Stimulated activated CD4-positive, alpha-beta T cell treated with anti-CD3 and anti-CD28 coated beads, Interleukin-12 subunit alpha, Interleukin-12 subunit beta, amount 100 ng/mL, for 24 hours (primary cell): ENCODE results near the gene C12orf75.
"Not testable (repeated sequence)": the region's sequence is repeated elsewhere in the genome, so short reads cannot be mapped to it uniquely, and the experiment has no call there.

Source experiments
- DNase-seq, 2 experiments: peaks; one replicate each; pipeline ENCODE4 v3.0.0-alpha.2; 2020; ENCODE audit warnings: low read depth in 2 of 2

The C12orf75 gene

DNA sequence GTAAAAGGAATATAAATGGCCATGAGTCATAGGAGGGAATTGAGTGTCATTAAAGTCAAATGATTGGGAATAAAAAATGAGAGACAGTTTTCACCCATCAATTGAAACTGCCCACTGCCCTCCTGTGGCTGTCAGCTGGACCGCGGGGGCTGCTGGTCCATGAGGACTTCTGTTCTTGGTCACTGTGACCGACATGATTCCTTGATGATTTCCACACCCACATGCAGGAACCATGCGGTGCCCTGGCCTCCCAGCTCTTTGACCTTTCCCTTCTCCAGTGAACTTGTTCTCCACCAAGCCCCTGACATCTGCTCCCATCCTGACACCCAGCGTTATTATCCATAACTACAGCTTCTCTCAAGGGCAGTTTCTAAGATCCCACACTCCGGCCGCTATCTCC, 48.4 kb downstream of the C12orf75 start:
- DNase-seq = no peak

DNA sequence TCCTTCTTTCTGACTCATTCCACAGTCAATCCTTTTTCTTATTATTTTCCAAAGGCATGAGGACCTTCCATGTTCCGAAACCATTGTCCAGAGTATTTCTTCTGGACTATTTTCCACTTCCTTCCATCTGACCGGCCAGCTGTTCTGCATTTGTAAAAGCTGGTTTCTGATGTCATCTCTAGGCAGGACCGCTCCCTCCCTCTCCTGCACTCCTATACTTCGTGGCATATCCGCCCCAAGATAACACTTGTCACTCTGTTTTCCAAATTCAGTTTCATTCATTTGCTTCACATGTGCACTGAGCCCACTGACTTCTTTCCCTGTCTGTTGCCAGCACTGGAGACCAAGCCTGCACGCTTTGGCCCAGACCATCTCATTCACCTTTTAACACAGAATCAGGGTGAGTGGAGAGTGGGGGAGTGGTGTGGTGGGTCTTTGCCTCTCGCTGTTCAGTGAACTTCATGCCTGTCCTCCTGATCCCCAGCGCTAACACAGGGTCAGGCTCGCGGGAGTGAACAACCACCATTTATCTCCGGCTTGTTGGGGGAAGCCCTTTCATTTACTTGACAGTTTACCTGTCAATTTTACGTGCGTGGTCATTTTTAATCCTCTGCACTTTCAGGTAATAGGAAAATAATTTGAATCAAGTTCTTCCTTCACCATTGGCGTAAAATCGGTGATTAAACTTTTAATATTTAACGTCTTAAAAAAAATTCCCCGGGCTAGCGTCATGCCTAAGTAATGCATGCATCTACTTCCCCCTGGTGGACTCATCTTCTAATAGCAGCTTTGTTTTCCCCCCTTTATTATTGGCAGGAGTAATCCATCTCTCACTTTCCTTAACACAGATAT, 52.5 kb downstream of the C12orf75 start:
- DNase-seq = no peak

DNA sequence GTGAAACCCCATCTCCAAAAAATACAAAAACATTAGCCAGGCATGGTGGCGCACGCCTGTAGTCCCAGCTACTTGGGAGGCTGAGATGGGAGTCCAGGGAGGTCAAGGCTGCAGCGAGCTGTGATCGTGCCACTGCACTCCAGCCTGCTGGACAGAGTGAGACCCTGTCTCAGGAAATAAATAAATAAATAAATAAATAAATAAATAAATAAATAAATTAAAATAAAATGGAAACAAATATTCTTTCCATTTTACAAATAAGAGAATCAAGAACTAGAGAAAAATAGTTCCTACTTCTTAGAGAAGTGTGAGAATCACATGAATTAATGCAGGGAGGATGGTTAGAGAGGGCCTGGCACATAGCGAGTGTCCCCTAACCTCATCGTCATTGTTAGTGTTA, 53.7 kb downstream of the C12orf75 start:
- DNase-seq = no peak

DNA sequence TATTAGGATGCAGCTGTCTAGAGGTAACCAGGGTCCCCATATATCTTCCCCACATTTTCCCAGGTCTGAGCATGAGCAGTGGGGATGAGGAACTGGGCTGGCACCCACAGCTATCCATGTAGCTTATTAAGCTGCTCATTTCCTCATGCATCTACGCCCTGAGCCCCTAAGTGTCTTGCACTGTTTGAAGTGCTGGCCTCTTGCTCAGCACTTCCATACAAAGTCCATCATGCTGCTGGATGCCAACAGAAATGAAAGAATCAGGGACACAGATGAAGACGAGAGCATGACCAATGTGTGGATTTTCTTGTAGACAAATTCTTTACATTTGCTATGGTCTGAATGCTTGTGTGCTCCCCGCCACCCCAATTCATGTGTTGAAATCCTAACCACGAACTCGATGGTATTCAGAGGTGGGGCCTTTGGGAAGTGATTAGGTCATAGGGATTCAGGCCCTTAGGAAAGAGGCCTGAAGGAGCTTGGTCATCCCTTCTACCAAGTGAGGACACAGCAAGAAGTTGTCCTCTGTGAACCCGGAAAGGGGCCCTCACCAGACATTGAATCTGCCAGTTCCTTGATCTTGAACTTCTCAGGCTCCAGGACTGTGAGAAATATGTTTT, 54.5 kb downstream of the C12orf75 start:
- no peak for DNase-seq

DNA sequence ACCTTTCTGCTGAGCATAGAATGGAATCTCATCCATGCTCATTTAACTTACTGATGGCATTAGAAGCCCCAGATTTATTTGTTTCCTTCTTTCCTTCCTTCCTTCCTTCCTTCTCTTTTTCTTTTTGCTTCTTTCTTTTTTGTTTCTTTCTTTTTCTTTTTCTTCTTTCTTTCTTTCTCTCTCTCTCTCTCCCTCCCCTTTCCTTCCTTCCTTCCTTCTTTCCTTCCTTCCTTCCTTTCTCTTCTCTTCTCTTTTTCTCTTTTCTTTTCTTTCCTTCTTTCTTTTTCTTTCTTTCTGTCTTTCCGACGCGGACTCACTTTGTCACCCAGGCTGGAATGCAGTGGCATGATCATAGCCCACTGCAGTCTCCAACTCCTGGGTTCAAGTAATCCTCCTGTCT, 55.9 kb downstream of the C12orf75 start:
- DNase-seq = no peak

DNA sequence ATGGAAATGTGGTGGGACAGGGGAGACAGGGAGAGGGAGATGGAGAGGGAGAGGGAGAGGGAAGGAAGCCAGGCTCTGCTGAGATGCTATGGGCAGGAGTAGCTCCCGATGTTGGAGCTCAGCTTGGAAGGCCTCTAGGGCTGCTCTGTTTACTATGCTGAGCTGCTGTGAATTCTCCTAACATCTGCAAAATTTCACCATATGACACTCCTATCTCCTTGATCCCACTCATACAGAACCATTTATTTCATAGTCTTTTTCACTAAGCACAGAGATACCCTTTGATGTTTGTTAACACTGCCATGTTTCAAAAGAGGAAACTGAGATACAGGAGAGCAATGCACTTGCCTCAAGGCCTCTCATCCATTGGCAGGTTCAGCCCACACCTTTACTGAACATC, 60.7 kb downstream of the C12orf75 start:
- no peak for DNase-seq

DNA sequence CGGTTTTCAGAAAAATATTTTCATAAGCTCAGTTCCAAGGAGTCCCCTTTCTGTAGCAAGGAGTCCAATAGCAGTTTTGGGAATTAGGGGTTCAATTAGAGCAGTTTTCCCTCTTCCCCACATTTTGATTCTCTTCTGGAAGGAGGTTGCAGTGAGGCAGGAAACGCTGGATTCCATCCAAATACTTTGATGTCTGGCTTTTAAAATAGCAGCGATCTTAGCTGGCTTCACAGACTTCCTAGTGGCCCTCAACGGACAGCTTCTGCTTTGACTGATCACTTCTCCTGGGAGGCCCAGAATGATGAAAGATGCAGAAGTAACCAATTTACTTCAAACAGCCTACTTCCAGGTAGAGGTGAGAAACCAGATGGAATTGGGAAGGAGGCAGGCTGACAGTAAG, 63.1 kb downstream of the C12orf75 start:
- DNase-seq = no peak

DNA sequence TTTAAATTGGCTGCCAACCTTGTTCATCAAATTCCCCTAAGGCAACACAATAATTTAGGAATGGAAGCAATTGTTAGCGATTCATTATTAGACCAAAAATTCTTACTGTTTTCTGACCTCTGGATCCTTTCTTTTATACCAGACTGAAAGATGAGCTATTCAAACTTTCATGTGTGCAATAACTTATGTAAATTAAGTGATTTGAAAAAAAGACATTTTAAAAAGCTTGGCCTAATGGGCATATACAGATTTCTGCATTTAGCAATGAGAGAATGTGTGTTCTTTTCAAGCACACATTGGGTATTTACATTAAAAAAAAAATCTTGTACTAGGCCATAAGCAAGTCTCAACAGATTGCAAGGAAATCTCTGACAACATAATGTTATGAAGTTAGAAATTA, 65.5 kb downstream of the C12orf75 start:
- DNase-seq = no peak

DNA sequence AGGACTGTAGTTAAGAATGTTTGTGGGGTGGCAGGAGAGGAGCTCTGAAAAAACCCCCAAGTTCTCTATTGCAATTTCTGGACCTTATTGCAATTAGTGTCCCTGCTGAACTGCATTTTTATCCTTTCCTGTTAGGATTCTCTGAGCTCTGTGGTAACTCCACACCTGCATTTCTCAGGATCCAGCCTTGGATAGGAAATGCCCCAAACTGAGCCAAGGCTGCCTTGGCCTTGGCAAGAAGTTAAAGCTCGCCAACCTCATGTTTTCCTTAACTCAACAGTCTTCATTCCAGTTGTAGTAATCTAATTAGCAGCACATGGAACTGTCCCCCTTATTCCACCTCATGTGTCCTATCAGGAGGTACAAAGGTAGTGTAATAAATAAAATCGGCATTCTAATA, 66.5 kb downstream of the C12orf75 start:
- DNase-seq = no peak

DNA sequence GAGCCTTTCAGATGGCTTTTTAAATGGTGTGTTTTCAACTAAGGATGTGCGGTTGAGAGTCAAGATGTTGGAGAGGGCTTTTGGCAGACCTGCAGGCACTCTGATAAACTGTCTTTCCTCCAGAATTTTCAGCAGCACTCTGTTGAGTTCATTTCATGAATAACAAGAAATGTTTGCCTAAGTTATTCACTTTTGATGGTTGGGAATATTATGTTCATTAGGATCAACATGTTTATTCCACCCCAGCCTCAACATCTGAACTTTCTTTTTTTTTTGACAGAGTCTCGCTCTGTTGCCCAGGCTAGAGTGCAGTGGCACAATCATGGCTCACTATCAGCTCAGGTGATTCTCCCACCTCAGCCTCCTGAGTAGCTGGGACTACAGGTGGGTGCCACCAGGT, 68.4 kb downstream of the C12orf75 start:
- DNase-seq = no peak

DNA sequence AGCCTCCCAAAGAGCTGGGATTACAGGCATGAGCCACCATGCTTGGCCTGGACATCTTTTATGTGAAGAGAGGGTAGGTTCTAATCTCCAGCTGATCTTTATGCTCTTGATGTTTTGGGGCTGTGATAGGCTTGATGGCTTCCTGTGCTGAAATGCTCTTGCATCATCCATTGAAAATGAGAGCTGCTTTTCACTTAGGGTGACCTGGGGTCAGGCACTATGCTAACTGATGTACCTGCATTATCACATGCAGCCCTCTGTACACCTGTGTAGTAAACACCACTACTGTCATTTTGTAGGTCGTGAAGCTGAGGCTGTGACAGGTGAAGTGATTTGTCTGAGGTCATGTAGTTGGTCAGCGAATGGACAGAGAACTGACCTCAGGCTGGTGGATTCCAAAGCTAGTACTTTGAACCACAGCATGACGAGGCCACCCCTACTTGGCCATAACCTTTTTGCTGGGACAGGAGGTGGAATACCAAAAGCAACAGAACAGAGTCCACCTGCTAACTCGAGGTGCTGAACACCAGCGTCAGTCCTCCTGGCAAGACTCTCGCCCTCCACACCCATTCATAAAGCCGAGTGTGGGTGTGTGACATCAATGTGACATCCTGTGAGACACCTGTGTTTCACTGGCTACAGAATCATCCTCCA, 69.1 kb downstream of the C12orf75 start:
- no peak for DNase-seq

DNA sequence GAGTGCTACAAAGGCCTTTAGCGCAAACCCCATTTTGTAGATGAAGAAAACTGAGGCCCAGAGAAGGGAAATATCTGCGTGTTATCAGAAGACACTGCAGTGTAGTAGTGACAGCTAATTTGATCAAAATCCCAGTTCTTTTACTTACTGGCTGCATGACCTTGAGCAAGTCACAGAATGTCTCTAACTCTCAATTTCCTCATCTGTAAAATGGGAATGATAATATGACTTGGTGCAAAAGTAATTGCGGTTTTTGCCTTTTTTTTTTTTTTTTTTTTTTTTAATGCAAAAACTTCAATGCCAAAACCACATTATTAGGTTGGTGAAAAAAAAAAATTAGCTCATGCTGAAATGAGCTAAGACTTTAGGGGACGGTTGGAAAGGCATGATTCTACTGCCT, 69.7 kb downstream of the C12orf75 start:
- DNase-seq = no peak

DNA sequence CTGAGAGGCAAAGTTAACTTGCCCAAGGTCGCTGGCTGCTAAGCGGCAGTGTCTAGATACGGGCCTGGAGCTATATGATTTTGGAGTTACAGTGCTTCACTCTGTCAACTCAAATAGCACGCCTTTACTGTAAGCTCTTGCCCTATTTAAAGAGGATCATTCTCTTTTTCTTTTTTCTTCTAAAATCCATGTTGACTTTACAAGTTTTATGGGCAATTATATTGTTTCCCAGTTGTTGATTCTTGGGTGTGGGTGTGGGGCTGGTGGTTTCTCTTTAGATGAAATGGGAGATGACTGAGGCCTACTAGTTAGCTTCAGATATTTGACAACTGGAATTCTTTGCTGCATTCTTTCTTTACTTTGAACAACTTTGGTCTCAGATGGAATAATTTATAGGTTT, 70.7 kb downstream of the C12orf75 start:
- DNase-seq = no peak

DNA sequence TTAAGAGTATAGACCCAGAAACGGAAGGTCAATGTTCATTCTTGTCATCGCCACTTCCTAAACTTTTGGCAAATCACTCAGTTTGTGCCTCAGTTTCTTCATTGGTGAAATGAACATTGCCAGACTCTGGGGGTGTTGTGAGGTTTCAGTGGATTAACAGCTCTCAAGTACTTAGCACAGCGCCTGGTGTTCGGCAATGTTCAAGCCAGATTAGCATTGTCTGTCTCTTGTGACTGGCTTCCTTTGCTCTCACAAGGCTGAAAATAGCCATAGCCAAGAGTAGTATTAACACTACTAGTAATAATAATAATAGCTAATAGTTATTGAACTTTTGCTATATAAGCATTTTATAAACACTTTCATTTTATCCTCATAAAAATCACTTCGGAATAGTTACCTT, 71.9 kb downstream of the C12orf75 start:
- DNase-seq = no peak

DNA sequence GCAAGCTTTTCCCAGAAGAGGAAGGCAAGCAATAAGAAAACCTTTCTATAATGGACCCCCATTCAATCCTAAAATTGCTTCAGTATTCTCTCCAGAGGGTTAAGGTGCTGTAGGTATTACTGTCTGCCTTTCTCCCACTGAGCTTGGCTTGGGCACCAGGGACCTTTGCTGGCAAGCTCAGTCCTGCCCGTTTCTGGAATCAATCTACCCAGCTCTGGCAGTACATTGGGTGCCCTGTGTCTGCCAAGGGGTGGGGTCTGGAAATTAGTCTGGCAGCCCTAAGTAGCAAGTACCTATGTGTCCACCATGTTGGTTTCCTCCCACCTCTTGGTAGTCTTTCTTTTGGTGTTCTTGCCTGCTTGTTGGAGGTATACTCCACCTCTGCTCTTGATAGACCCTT, 72.6 kb downstream of the C12orf75 start:
- no peak for DNase-seq

DNA sequence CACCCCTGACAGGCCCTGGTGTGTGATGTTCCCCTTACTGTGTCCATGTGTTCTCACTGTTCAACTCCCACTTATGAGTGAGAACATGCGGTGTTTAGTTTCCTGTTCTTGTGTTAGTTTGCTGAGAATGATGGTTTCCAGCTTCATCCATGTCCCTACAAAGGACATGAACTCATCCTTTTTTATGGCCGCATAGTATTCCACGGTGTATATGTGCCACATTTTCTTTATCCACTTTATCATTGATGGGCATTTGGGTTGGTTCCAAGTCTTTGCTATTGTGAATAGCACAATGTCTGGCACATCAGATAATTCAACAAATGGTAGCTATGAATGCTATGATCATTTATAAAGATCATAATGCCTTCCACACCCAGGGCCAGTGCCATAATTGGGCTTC, 73.6 kb downstream of the C12orf75 start:
- not testable (repeated sequence) for DNase-seq

DNA sequence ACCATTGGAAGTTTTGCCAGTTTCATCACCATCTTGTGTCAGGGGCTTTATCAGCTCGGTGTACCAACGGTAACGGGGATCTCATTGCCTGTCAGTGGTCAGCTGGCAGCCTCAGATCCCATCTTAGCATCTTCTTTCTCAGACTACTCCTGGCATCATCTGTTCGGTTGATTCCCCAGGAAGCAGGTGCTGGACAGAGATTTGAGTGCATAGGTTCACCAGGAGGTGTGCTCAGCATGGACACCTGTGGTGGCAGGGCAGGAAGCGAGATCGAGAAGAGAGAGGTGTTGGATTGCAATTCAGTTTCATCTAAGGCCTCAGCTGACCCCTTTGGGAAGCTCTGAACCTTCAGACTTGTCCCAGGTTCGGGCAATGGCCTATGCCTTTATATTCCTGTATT, 76.0 kb downstream of the C12orf75 start:
- DNase-seq = no peak

DNA sequence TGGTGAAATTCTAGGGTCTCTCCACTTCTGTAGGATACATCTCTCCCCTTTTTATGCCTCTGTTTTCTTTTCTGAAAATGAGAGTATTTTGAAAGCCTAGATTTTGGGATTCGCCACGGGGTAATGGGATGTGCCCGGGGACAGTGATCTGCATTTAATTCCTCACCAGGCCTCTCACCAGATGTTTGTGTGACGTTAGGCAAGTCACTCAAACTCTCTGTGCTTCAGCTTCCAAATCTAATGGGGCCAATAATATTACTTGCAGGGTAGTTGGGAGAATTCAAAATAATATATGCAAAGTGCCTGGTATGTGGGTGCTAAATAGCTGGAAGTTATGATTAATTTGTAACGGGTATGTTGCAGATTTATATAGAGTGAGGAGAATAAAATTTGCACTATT, 78.8 kb downstream of the C12orf75 start:
- DNase-seq = no peak

DNA sequence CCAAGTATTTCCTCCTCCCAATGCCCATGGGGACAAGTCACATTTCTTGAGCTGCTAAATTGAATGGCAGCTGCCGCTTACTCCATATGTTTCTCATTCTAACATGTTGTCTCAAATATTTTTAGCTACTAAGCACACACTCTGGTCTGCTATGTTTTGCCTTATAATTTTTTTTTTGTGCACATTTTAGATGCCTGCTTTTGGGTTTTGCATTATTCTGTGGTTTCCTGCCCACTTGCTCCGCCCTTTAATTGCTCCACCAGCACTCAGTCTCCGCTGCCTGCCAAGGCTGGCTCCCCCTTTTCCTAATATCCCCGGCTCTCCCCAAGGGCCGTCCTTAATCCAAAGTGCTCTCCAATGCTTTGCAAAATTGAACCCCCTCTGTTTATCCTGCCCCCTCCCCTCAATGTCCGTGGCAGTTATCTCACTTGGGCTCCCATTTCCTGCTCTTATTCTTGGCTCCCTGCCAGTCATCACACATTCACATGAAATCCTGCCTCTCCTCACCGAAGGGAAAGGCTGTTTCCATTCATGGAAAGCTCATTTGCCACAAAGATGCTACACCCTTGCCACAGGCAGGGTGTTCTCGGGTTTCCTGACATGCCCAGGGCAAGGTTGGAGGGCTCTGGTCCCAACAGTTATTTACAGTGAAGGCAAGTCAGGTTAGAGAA, 79.4 kb downstream of the C12orf75 start:
- no peak for DNase-seq

DNA sequence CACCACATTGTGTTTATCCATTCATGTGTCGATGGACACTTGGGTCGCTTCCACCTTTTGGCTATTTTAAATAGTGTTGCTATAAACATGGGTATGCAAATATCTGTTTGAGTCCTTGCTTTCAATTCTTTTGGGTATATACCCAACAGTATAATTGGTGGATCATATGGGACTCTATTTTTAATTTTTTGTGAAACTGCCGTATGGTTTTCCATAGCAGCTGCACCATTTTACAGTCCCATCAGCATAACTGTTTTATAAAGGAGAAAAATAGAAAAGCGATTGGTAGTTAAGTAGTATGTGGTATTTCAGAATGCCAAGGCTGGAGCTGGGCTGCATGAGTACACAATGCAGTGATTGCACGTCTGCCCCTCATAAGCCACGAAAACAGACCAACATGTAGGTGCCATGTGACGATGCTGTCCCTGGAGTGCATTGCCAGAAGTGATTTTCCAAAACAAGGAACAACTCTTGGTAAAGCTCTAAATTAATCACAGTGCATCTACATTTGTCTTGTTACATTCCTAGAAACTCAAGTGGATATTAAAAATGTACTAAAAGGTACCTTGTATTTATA, 83.5 kb downstream of the C12orf75 start:
- no peak for DNase-seq

DNA sequence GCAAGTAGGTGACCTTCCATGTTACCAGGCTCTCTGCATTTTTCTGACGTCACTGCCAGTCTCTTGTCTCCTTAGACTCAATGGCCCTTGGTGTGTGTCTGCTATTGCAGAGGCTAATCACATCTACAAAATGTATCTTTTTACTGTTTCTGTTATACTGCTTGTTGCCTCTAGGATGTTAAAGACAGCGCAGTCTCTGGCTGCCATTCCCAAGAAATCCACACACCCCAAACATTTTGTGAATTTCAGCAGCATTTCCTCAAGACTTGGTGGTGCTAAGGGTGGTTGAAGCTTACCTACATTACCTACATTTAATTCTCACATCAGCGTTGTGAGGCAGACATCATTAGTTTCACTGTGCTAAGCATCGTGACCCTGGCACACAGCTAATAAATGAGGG, 87.2 kb downstream of the C12orf75 start:
- DNase-seq = no peak

DNA sequence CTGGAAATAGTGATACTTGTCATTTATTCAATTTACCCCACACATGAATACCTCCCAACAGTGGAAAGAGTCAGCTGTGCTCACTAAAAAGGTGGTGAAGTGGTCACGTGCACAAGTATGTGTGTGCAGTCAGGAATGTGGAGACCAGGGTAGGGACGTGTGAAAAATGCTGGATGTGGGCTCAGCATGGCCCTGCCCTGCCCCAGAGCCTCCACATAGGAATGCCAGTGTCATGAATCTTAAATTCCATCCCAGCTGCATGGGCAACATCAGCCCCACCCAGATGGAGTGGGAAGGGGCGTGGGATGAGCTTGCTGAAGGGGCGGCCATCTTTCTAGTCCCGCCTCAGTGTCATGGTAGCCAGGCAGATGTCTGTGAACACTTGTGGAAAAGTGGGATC, 87.7 kb downstream of the C12orf75 start:
- DNase-seq = no peak
